CD4-positive, alpha-beta memory T cell (primary cell): ENCODE measurements around the gene U2AF1L4. TPM values are rescaled to one million over a fixed set of nuclear protein-coding genes. Genes with fewer than 3 reads are reported as not detected.

Source experiments
- CTCF ChIA-PET: fragments of 350-600 bp; sonication (Branson Sonifier 250); formaldehyde crosslinking; loops from one replicate; lab custom pipeline; 2021; ENCODE audit warnings: inconsistent platforms; ENCODE audit not compliant: partially characterized antibody; lab: Charles Lee
- POLR2A ChIA-PET: fragments of 350-600 bp; sonication (Branson Sonifier 250); formaldehyde crosslinking; loops from one replicate; lab custom pipeline; 2021; ENCODE audit not compliant: partially characterized antibody; lab: Charles Lee
- DNase-seq, 5 donors: peaks; one replicate each; pipeline versions ENCODE4 v3.0.0 to v3.0.0-alpha.2; 2020 to 2022; ENCODE audit warnings: mixed read lengths in 1 of 5
- H3K27ac ChIP-seq: one replicate; pipeline ENCODE4 v1.7.0; 2013; ENCODE audit warnings: low read depth, low read length
- H3K27me3 ChIP-seq: 2 replicates; pipeline ENCODE4 v1.7.0; 2013; ENCODE audit warnings: mild to moderate bottlenecking, low read length, moderate library complexity; ENCODE audit not compliant: insufficient read depth
- H3K36me3 ChIP-seq: 2 replicates; pipeline ENCODE4 v1.7.0; 2013; ENCODE audit warnings: mild to moderate bottlenecking, low read length, moderate library complexity; ENCODE audit not compliant: insufficient read depth
- H3K4me1 ChIP-seq: 2 replicates; pipeline ENCODE4 v1.7.0; 2013; ENCODE audit warnings: mild to moderate bottlenecking, low read length, moderate library complexity; ENCODE audit not compliant: insufficient read depth
- H3K4me3 ChIP-seq, 2 donors: one replicate each; pipeline ENCODE4 v1.7.0; 2013; ENCODE audit warnings: low read length in 2 of 2, mild to moderate bottlenecking in 1 of 2
- H3K9me3 ChIP-seq, 2 donors: one replicate each; pipeline ENCODE4 v1.7.0; 2013; ENCODE audit warnings: low read length in 2 of 2, control low read depth in 1 of 2; ENCODE audit not compliant: control insufficient read depth in 1 of 2
- H3K27ac Mint-ChIP-seq, 7 donors: one replicate each; pipeline ENCODE4 v1.8.0; 2020 to 2021; ENCODE audit warnings: mixed read lengths in 7 of 7, mild to moderate bottlenecking in 6 of 7, inconsistent platforms in 3 of 7, moderate library complexity in 3 of 7
- H3K27me3 Mint-ChIP-seq, 2 donors: one replicate each; pipeline ENCODE4 v1.8.0; 2020 to 2021; ENCODE audit warnings: mixed read lengths in 2 of 2
- H3K36me3 Mint-ChIP-seq, 2 donors: one replicate each; pipeline ENCODE4 v1.8.0; 2020 to 2021; ENCODE audit warnings: mixed read lengths in 2 of 2, inconsistent platforms in 1 of 2, mild to moderate bottlenecking in 1 of 2
- H3K4me1 Mint-ChIP-seq, 4 donors: one replicate each; pipeline ENCODE4 v1.8.0; 2020 to 2021; ENCODE audit warnings: mixed read lengths in 4 of 4, mild to moderate bottlenecking in 1 of 4
- H3K4me3 Mint-ChIP-seq, 8 donors: one replicate each; pipeline ENCODE4 v1.8.0; 2020 to 2021; ENCODE audit warnings: mixed read lengths in 8 of 8, mild to moderate bottlenecking in 7 of 8, moderate library complexity in 6 of 8, inconsistent platforms in 3 of 8
- H3K9me3 Mint-ChIP-seq, 8 donors: one replicate each; pipeline ENCODE4 v1.8.0; 2020 to 2021; ENCODE audit warnings: mixed read lengths in 8 of 8, mild to moderate bottlenecking in 5 of 8, inconsistent platforms in 3 of 8, moderate library complexity in 1 of 8
- intact Hi-C: fragments of 100-400 bp; cut with micrococcal nuclease; formaldehyde crosslinking; loops from one replicate; pipeline ENCODE4 v1.15.1; 2023
- polyA plus RNA-seq, 2 donors: library from polyadenylated mRNA; unstranded; fragments of 300-500 nt; fragmentation: Illumina TruSeq; gene quantifications; one replicate each; pipeline ENCODE4 v1.2.3, GENCODE V29; 2021
- total RNA-seq, 2 experiments: library from RNA; stranded (reverse); gene quantifications; one replicate each; pipeline ENCODE4 v1.2.3, GENCODE V29; 2021

U2AF1L4 gene
- total and polyA plus RNA-seq, 4 experiments from 2014 or later: 48.7 to 65.2 (median 55.7) TPM

DNA sequence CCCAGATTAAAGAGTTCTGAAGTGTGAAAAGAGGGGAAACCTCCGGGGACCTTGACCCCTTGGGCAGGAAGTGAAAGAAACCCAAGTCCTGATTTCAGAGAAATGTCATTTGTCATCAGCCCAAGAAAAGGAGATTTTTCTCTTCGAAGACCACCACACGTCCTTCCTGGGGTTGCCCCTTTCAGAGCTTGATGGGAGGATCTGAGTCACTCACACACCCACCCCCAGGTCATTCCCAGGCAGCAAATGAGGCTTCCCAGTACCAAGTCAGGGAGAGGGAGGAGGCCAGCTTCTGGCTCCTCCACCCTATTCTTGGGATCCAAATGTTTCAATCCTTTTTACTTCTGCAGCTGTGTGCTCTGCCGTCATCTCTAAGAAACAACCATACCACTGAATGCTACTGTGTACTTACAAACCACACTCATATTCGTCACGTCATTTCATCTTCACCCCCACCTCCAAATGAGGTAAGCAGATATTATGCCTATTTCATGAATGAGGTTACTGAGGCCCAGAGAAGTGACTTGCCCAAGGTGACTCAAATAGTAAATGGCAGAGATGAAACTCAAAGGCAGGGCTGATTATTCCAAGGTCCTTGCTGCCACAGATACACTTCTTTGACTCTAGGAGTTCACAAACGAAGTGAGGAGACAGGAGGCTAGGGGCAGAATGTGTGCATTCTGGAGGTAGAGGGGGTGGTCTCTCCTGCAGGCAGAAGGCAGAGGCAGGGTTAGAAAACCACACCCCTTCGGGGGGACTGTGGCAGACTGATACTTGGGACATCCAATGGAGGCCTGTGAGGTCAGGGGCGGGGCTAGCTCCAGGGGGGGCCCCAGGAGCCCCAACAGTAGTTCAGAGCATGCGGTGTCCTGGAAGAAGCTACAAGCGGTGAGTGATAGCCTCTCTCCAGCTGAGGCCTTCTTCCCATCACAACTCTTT, 32.4 kb downstream of the U2AF1L4 start:
- no peaks in the 10 kb centered on the region for H3K36me3 ChIP-seq
- Mint-ChIP-seq H3K27me3 (no peaks in the 10 kb centered on the region), H3K27ac (peak overlapping the region; percentile 88 to 98 (median 92)), H3K4me1 (peaks cover 42 to 68% (median 54%) of the 10 kb centered on the region in 4 donors), H3K9me3 (peaks cover 0 to 1% (median 0%) of the 10 kb centered on the region in 8 donors), H3K4me3 (peak overlapping the region; percentile 35 to 83 (median 64)), H3K36me3 (peaks cover 0 to 3% of the 10 kb centered on the region in 2 donors)
- intact Hi-C loops: no loop called here
- no peak overlapping the region for H3K4me3 ChIP-seq
- peak; percentile 42 to 75 (median 52) for DNase-seq
- H3K4me1 ChIP-seq: peaks cover 66% of the 10 kb centered on the region
- CTCF ChIA-PET: interaction anchor here (3.1 to 6.0 kb wide), 2 partner anchors 16 to 19 kb away, joined by 10 to 54 read pairs; no protein-coding TSS in a partner anchor
- POLR2A ChIA-PET: interaction anchor here (0.7 to 6.3 kb wide), 5 partner anchors 9 to 221 kb away, joined by 3 to 61 read pairs (median 3); partner anchors contain the start of genes PSENEN, U2AF1L4 and ZBTB32
- H3K9me3 ChIP-seq: no peaks in the 10 kb centered on the region
- peak overlapping the region; percentile 63 for H3K27ac ChIP-seq
- no peaks in the 10 kb centered on the region for H3K27me3 ChIP-seq

- H3K4me1 ChIP-seq: peaks cover 60% of the 10 kb centered on the region
- peak overlapping the region; percentile 59 to 83 (median 74) for H3K27ac Mint-ChIP-seq
- peak overlapping the region in 1 of 2 donors; percentile 11 for H3K4me3 ChIP-seq
- CTCF ChIA-PET: interaction anchor here (3.1 to 6.0 kb wide), 2 partner anchors 14 to 17 kb away, joined by 10 to 54 read pairs; no protein-coding TSS in a partner anchor
- H3K27me3 ChIP-seq: no peaks in the 10 kb centered on the region
- POLR2A ChIA-PET: interaction anchor here (0.6 to 6.3 kb wide), 2 partner anchors 8 to 327 kb away, joined by 3 to 61 read pairs; partner anchors contain the start of gene ZBTB32
- intact Hi-C loops: no loop called here
- peak in 2 of 5 donors; percentile 5 to 58 for DNase-seq
- no peaks in the 10 kb centered on the region for H3K9me3 ChIP-seq
- peak overlapping the region; percentile 40 for H3K27ac ChIP-seq
- H3K36me3 Mint-ChIP-seq: no peaks in the 10 kb centered on the region
- H3K4me1 Mint-ChIP-seq: peaks cover 35 to 56% (median 47%) of the 10 kb centered on the region in 4 donors
- H3K9me3 Mint-ChIP-seq: peaks cover 0 to 1% (median 0%) of the 10 kb centered on the region in 8 donors
- peak overlapping the region in 3 of 8 donors; percentile 21 to 67 (median 57) for H3K4me3 Mint-ChIP-seq
- H3K36me3 ChIP-seq: no peaks in the 10 kb centered on the region
- no peaks in the 10 kb centered on the region for H3K27me3 Mint-ChIP-seq
These were observed 34.2 kb downstream of the U2AF1L4 start for GRCh38 chr19:35710784-35711723.

DNA sequence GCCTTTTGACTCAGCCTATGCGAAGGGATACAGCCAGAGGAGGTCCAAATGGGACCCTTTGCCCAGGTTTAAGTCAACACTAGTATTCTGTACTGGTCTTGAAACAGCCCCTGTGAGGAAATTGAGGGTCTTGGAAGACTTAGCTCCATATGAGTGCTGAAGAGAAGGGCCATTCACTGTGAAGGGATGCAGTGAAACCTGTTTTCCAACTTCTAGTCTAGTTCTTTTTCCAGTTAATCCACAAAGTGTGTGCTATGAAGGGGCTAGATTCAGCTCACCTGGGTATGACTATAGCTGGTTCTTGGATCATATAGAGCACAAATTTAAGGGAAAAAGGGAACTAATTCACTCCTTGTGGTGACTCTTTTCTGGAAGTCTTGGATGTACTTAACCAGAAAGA, 36.8 kb downstream of the U2AF1L4 start:
- Mint-ChIP-seq H3K27ac (no peak overlapping the region), H3K4me1 (peaks cover 18 to 33% (median 24%) of the 10 kb centered on the region in 4 donors), H3K9me3 (no peaks in the 10 kb centered on the region), H3K4me3 (no peak overlapping the region), H3K27me3 (no peaks in the 10 kb centered on the region), H3K36me3 (no peaks in the 10 kb centered on the region)
- Histone ChIP-seq H3K27me3 (no peaks in the 10 kb centered on the region), H3K4me1 (peaks cover 34% of the 10 kb centered on the region), H3K36me3 (no peaks in the 10 kb centered on the region), H3K4me3 (no peak overlapping the region), H3K9me3 (no peaks in the 10 kb centered on the region), H3K27ac (no peak overlapping the region)
- intact Hi-C loops: no loop called here
- POLR2A ChIA-PET: interaction anchor here (0.8 to 1.3 kb wide), 2 partner anchors 8 to 250 kb away, joined by 3 read pairs; no protein-coding TSS in a partner anchor
- CTCF ChIA-PET: no interaction called here
- DNase-seq: no peak

DNA sequence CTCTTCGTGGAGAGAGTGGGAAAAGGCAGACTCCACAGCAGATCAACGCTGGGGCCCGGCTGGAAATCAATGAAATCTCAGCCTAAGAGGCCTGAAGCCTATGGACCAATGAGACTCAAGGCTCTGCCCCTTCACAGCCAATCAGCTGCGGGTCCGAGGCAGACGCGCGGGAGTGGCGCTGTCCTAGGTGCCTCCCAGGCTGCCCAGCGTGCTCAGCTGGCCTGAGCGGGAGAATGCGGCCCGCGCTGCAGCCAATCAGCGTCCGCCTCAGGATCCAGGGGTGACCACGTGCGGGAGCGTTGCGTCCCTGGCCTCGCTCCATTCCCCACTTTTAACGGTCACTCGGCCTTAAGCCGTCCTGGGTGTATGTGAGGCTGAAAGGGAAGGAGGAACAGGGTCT, 41.0 kb downstream of the U2AF1L4 start, which contains the start of gene ZBTB32:
TSS of gene ZBTB32 (plus strand) at position 341 of the 400 bp plus-strand sequence. CDS start 10,069 bp downstream, outside the sequence.
- intact Hi-C loops: no loop called here
- CTCF ChIA-PET: interaction anchor here (1.1 to 2.1 kb wide), 3 partner anchors 10 to 12 kb away, joined by 4 to 11 read pairs (median 5); no protein-coding TSS in a partner anchor
- peak within 1 kb of the TSS in 2 of 8 donors; percentile 17 to 25 for H3K4me3 Mint-ChIP-seq

DNA sequence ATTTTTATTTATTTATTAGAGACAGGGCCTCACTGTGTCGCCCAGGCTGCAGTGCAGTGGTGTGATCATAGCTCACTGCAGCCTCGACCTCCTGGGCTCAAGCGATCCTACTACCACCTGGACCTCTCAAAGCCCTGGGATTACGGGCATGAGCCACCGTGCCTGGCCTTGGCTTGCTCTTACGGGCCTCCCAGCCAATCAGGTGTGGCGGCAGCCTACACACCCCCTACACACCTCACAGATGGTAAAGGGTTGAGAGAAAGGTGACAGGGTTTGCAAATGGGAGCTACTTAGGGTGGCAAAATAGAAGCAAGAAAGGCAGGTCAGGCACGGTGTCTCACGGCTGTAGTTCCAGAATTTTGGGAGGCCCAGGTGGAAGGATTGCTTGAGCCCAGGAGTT, 41.9 kb downstream of the U2AF1L4 start:
- H3K4me3 ChIP-seq: no peak overlapping the region
- no peak overlapping the region for H3K27ac Mint-ChIP-seq
- H3K27ac ChIP-seq: no peak overlapping the region
- no peak for DNase-seq
- intact Hi-C loops: no loop called here
- peak overlapping the region in 2 of 8 donors; percentile 17 to 100 for H3K4me3 Mint-ChIP-seq
- peaks cover 0 to 1% (median 0%) of the 10 kb centered on the region in 8 donors for H3K9me3 Mint-ChIP-seq
- peaks cover 3 to 9% (median 7%) of the 10 kb centered on the region in 4 donors for H3K4me1 Mint-ChIP-seq
- H3K27me3 Mint-ChIP-seq: peaks cover 2 to 5% of the 10 kb centered on the region in 2 donors
- H3K27me3 ChIP-seq: no peaks in the 10 kb centered on the region
- ChIA-PET POLR2A (interaction anchor here (1.1 to 4.2 kb wide), 8 partner anchors 10 to 59 kb away, joined by 3 to 61 read pairs (median 14); partner anchors contain the start of genes COX6B1, IGFLR1, LIN37 and PSENEN), CTCF (interaction anchor here (1.1 to 2.1 kb wide), 5 partner anchors 9 to 193 kb away, joined by 3 to 11 read pairs (median 4); no protein-coding TSS in a partner anchor)
- H3K36me3 ChIP-seq: no peaks in the 10 kb centered on the region
- no peaks in the 10 kb centered on the region for H3K9me3 ChIP-seq
- peaks cover 11% of the 10 kb centered on the region for H3K4me1 ChIP-seq
- peaks cover 0 to 3% of the 10 kb centered on the region in 2 donors for H3K36me3 Mint-ChIP-seq

More for the DNA sequence above, 41.0 kb downstream of the U2AF1L4 start, which contains the start of gene ZBTB32:
- POLR2A ChIA-PET: interaction anchor here (1.1 to 4.2 kb wide), 3 partner anchors 9 to 41 kb away, joined by 3 to 61 read pairs (median 26); partner anchors contain the start of genes IGFLR1, PSENEN and U2AF1L4
- Mint-ChIP-seq H3K36me3 (peaks cover 0 to 3% of the 10 kb centered on the region in 2 donors), H3K27ac (peak within 1 kb of the TSS in 2 of 7 donors; percentile 29 to 52), H3K27me3 (peaks cover 2 to 5% of the 10 kb centered on the region in 2 donors), H3K9me3 (peaks cover 0 to 1% (median 0%) of the 10 kb centered on the region in 8 donors), H3K4me1 (peaks cover 3 to 9% (median 7%) of the 10 kb centered on the region in 4 donors)
- no peak for DNase-seq
- no peak within 1 kb of the TSS for H3K27ac ChIP-seq
- H3K27me3 ChIP-seq: no peaks in the 10 kb centered on the region
- H3K36me3 ChIP-seq: no peaks in the 10 kb centered on the region
- H3K9me3 ChIP-seq: no peaks in the 10 kb centered on the region
- no peak within 1 kb of the TSS for H3K4me3 ChIP-seq
- H3K4me1 ChIP-seq: peaks cover 11% of the 10 kb centered on the region
